Stomach (tissue), 4 donors: ENCODE data around the gene SERPINA5.

Source experiments
- CTCF ChIP-seq, 7 experiments: fragments of 450-650 bp in 4 of 7; fragments of 200-600 bp in 3 of 7; sonication (generic) in 3 of 7; IDR thresholded peaks; one replicate each; pipeline ENCODE4 v1.5.1; 2016 to 2019; ENCODE audit warnings: antibody characterized with exemption in 7 of 7, control low read depth in 2 of 7, mild to moderate bottlenecking in 1 of 7
- EP300 ChIP-seq: sonication (generic); formaldehyde crosslinking; IDR thresholded peaks from one replicate; pipeline ENCODE4 v1.6.1; 2017; ENCODE audit warnings: antibody characterized with exemption
- POLR2A ChIP-seq, 4 donors: fragments of 450-650 bp; IDR thresholded peaks; one replicate each; pipeline ENCODE4 v1.6.1; 2016; ENCODE audit warnings: antibody characterized with exemption in 4 of 4, control low read depth in 2 of 4, mild to moderate bottlenecking in 1 of 4, moderate library complexity in 1 of 4
- POLR2AphosphoS5 ChIP-seq, 3 donors: sonication (generic); formaldehyde crosslinking; IDR thresholded peaks; one replicate each; pipeline ENCODE4 v1.6.1; 2016; ENCODE audit warnings: antibody characterized with exemption in 3 of 3

GRCh38 chr14:94593376-94593748 is 12.1 kb downstream of the SERPINA5 start:
- no peak for TF ChIP-seq CTCF (IDR thresholded peaks at IDR 0.05)
- TF ChIP-seq POLR2AphosphoS5 (IDR thresholded peaks at IDR 0.05), result no peak
- no peak for TF ChIP-seq POLR2A (IDR thresholded peaks at IDR 0.05)
- no peak for TF ChIP-seq EP300
